MCF 10A (cell line): ENCODE results near the gene SRC. TPM values are rescaled to one million over a fixed set of nuclear protein-coding genes. Genes with fewer than 3 reads are reported as not detected.

Experiments
- BruUV-seq: library from RNA; stranded (reverse); fragments of 400-500 nt; replicated peaks from 2 replicates; lab custom pipeline; 2021; lab: Mats Ljungman, UMichigan
- CTCF ChIA-PET: fragments of 300-600 bp; sonication (Branson Sonifier 250); formaldehyde crosslinking; extraction: SDS; loops from one replicate; lab custom pipeline; 2021; ENCODE audit warnings: antibody characterized with exemption, inconsistent platforms; lab: Yijun Ruan, JAX
- POLR2A ChIA-PET: fragments of 300-600, 350-650 bp; sonication (Branson Sonifier 250); formaldehyde crosslinking; extraction: SDS; loops from one replicate; lab custom pipeline; 2020; ENCODE audit warnings: antibody characterized with exemption, inconsistent platforms; lab: Yijun Ruan, JAX
- DNase-seq: peaks from one replicate; pipeline ENCODE4 v3.0.0-alpha.2; 2018; ENCODE audit not compliant: unreplicated experiment
- H3K27ac Mint-ChIP-seq: one replicate; pipeline ENCODE4 v1.8.0; 2022; ENCODE audit warnings: mild to moderate bottlenecking, low read depth, mixed read lengths; ENCODE audit not compliant: unreplicated experiment
- H3K27me3 Mint-ChIP-seq: one replicate; pipeline ENCODE4 v1.8.0; 2022; ENCODE audit warnings: mixed read lengths; ENCODE audit not compliant: insufficient read depth, unreplicated experiment
- H3K36me3 Mint-ChIP-seq: one replicate; pipeline ENCODE4 v1.8.0; 2022; ENCODE audit warnings: mild to moderate bottlenecking, moderate library complexity, mixed read lengths; ENCODE audit not compliant: insufficient read depth, unreplicated experiment
- H3K4me1 Mint-ChIP-seq: one replicate; pipeline ENCODE4 v1.8.0; 2022; ENCODE audit warnings: mixed read lengths; ENCODE audit not compliant: insufficient read depth, unreplicated experiment
- H3K4me3 Mint-ChIP-seq: one replicate; pipeline ENCODE4 v1.8.0; 2022; ENCODE audit warnings: mild to moderate bottlenecking, moderate library complexity, mixed read lengths; ENCODE audit not compliant: unreplicated experiment
- H3K9me3 Mint-ChIP-seq: one replicate; pipeline ENCODE4 v1.8.0; 2022; ENCODE audit warnings: mixed read lengths; ENCODE audit not compliant: unreplicated experiment
- CTCF ChIP-seq: fragments of 200-600 bp; IDR thresholded peaks from one replicate; pipeline ENCODE4 v1.8.0; 2022; ENCODE audit warnings: antibody characterized with exemption, mild to moderate bottlenecking; ENCODE audit not compliant: unreplicated experiment
- intact Hi-C: fragments of 100-400 bp; cut with micrococcal nuclease; formaldehyde crosslinking; loops from 2 replicates; pipeline ENCODE4 v1.14.1; 2022
- total RNA-seq: library from RNA; stranded (reverse); gene quantifications from 2 replicates; pipeline ENCODE4 v1.2.3, GENCODE V29; 2022

Gene SRC
- total RNA-seq, 1 experiment from 2014 or later = 28.1 TPM

- ChIA-PET POLR2A (interaction anchor here (2.7 kb wide), 1 partner anchor 9 kb away, joined by 15 read pairs; the partner anchor contains the start of gene SRC), CTCF (no interaction called here)
- TF ChIP-seq CTCF = no peak
- Mint-ChIP-seq H3K4me1 (peaks cover 39% of the 10 kb centered on the region), H3K9me3 (no peaks in the 10 kb centered on the region), H3K36me3 (no peaks in the 10 kb centered on the region), H3K27me3 (no peaks in the 10 kb centered on the region), H3K27ac (no peak overlapping the region), H3K4me3 (no peak overlapping the region)
- no TSS peak for BruUV-seq
- DNase-seq = no peak
- intact Hi-C loops = no loop called here
Observed at GRCh38 chr20:37354210-37355195, 8.6 kb downstream of the SRC start.

- H3K4me1 Mint-ChIP-seq = peaks cover 37% of the 10 kb centered on the region
- H3K27me3 Mint-ChIP-seq = no peaks in the 10 kb centered on the region
- no TSS peak for BruUV-seq
- TF ChIP-seq CTCF = no peak
- H3K4me3 Mint-ChIP-seq = no peak overlapping the region
- CTCF ChIA-PET = interaction anchor here (0.6 to 1.0 kb wide), 2 partner anchors 34 to 866 kb away, joined by 3 to 6 read pairs; no protein-coding TSS in a partner anchor
- intact Hi-C loops = no loop called here
- H3K9me3 Mint-ChIP-seq = no peaks in the 10 kb centered on the region
- POLR2A ChIA-PET = interaction anchor here (0.6 to 2.7 kb wide), 8 partner anchors 7 to 66 kb away, joined by 3 to 15 read pairs (median 4); partner anchors contain the start of genes MANBAL and SRC
- no peak for DNase-seq
- H3K27ac Mint-ChIP-seq = no peak overlapping the region
- peaks cover 6% of the 10 kb centered on the region for H3K36me3 Mint-ChIP-seq
Observed at GRCh38 chr20:37355252-37356180, 9.6 kb downstream of the SRC start.

DNA sequence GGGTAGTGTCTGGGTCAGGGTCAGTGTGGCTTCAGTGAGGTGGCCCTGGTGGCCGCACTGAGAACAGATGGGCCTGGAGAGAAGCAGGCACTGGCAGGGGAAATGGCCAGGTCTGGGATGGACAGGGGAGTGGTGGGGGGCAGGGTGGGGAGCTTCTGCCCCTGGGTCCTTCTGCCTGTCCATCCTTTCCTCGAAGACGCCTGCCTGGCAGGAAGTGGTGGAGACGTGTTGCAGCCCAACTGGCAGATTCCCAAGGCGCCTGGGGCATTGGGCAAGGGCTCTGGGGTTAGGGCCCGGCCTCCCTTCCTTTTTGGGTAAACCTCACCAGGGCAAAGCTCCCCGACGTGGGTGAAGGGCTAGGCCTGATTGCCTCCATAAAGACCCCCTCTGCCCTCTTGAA, 10.4 kb downstream of the SRC start:
- intact Hi-C loops = no loop called here
- POLR2A ChIA-PET = interaction anchor here (0.7 to 2.7 kb wide), 8 partner anchors 8 to 70 kb away, joined by 3 to 15 read pairs (median 4); partner anchors contain the start of gene SRC
- CTCF ChIA-PET = interaction anchor here (1.0 to 1.9 kb wide), 3 partner anchors 11 to 79 kb away, joined by 3 to 6 read pairs (median 6); no protein-coding TSS in a partner anchor
- H3K36me3 Mint-ChIP-seq = peaks cover 6% of the 10 kb centered on the region
- BruUV-seq = no TSS peak
- H3K4me1 Mint-ChIP-seq = peaks cover 37% of the 10 kb centered on the region
- no peak overlapping the region for H3K4me3 Mint-ChIP-seq
- H3K9me3 Mint-ChIP-seq = no peaks in the 10 kb centered on the region
- no peak overlapping the region for H3K27ac Mint-ChIP-seq
- no peak for TF ChIP-seq CTCF
- DNase-seq = peak; percentile 75
- H3K27me3 Mint-ChIP-seq = no peaks in the 10 kb centered on the region
